SK-N-MC (cell line): ENCODE data around the gene CTSA.

ENCODE experiments used
- EZH2 ChIP-seq: fragments of 200-600 bp; sonication (generic); IDR thresholded peaks from one replicate; pipeline ENCODE4 v1.6.1; 2017; ENCODE audit warnings: antibody characterized with exemption
- FOXP2 ChIP-seq: optimal IDR thresholded peaks from 2 replicates; pipeline ENCODE3; 2011; ENCODE audit warnings: mild to moderate bottlenecking, moderate library complexity; ENCODE audit not compliant: insufficient read depth; ENCODE audit errors: extremely low read length, control extremely low read depth
- POLR2AphosphoS5 ChIP-seq: IDR thresholded peaks from 2 replicates; pipeline ENCODE4 v1.6.1; 2012; ENCODE audit warnings: mild to moderate bottlenecking, low read depth, low read length, borderline replicate concordance

- TF ChIP-seq POLR2AphosphoS5, result no peak
- TF ChIP-seq EZH2, result no peak
- no peak for TF ChIP-seq FOXP2
Measured at GRCh38 chr20:45943613-45944012, 52.5 kb downstream of the CTSA start.
